Middle frontal gyrus (tissue), 1 donor: ENCODE measurements around the gene UNC93A.
"Not testable (repeated sequence)": the region's sequence is repeated elsewhere in the genome, so short reads cannot be mapped to it uniquely, and the experiment has no call there.

Source experiments
- DNase-seq: peaks from one replicate; pipeline ENCODE4 v3.0.0-alpha.2; 2015; ENCODE audit warnings: low spot score; ENCODE audit errors: extremely low spot score

Gene UNC93A

GRCh38 chr6:167338541-167339117 is 47.5 kb downstream of the UNC93A start:
- no peak for DNase-seq

GRCh38 chr6:167341038-167341583 is 50.0 kb downstream of the UNC93A start:
- no peak for DNase-seq

- no peak for DNase-seq
These were observed 50.8 kb downstream of the UNC93A start for GRCh38 chr6:167341665-167342655.

GRCh38 chr6:167342879-167343610 is 51.9 kb downstream of the UNC93A start:
- no peak for DNase-seq

- no peak for DNase-seq
These were observed 54.2 kb downstream of the UNC93A start for GRCh38 chr6:167345348-167345747.

- no peak for DNase-seq
These were observed 54.8 kb downstream of the UNC93A start for GRCh38 chr6:167345960-167346359.

GRCh38 chr6:167347226-167347625 is 56.1 kb downstream of the UNC93A start:
- no peak for DNase-seq

- DNase-seq: no peak
These were observed 58.6 kb downstream of the UNC93A start for GRCh38 chr6:167349631-167350274.

GRCh38 chr6:167350275-167350696 is 59.2 kb downstream of the UNC93A start:
- DNase-seq: no peak

GRCh38 chr6:167350731-167351655 is 59.9 kb downstream of the UNC93A start:
- DNase-seq: no peak

- no peak for DNase-seq
These were observed 60.7 kb downstream of the UNC93A start for GRCh38 chr6:167351656-167352345.

GRCh38 chr6:167356874-167357273 is 65.8 kb downstream of the UNC93A start:
- no peak for DNase-seq

GRCh38 chr6:167358394-167358793 is 67.3 kb downstream of the UNC93A start:
- not testable (repeated sequence) for DNase-seq

- DNase-seq: not testable (repeated sequence)
These were observed 70.1 kb downstream of the UNC93A start for GRCh38 chr6:167361170-167361569.
